SHP77 treated with DMSO at 0.1 percent for 48 hours (cell line): ENCODE measurements around the gene F2R.

ENCODE experiments used
- DNase-seq: peaks from one replicate; lab custom pipeline; 2025; lab: John Stamatoyannopoulos, UW

The F2R gene

DNA sequence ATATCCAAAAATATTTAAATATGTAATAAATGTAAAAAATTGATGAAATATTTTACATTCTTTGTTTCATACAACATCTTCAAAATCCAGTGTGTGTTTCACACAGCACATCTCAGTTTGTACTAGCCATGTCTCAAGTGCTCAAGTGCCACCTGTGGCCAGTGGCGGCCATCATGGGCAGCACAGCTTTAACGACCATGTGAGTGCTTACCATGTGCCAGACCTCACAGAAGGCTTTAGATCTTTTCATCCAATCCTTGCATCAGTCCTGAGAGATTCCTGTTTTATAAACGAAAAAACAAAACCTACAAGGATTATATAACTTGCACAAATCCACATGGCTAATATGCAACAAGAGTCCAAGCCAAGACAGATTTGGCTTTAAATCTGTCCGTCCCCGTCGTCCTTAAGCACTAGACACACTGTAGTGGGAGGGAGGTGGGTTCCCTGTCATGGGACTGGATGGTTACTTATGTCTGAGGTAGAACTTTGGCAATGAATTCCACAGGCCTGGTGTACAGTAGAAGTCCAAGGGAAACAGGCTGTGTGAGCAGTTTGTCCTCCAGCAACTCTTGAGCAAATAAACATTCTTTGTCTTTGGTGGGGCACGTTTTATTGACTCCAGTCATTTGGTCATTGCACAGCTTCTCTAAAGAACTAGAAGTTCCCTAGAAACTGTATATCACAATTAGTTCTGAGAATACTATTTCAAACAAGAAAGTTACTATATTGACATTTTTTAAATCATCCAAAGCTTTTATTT, 25.0 kb upstream of the F2R start:
- no peak for DNase-seq

- DNase-seq = no peak
Observed at GRCh38 chr5:76691467-76692273, 24.3 kb upstream of the F2R start.

DNA sequence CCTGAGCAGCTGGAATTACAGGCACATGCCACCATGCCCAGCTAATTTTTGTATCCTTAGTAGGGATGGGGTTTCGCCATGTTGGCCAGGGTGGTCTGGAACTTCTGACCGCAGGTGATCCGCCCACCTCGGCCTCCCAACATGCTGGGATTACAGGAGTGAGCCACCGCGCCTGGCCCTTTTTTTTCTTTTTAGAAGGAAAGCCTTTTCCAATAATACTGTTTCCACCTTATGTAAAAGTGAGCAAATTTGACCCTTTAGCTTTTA, 23.7 kb upstream of the F2R start:
- no peak for DNase-seq

GRCh38 chr5:76692651-76693050, 23.3 kb upstream of the F2R start:
- no peak for DNase-seq

GRCh38 chr5:76693141-76693540, 22.8 kb upstream of the F2R start:
- no peak for DNase-seq

DNA sequence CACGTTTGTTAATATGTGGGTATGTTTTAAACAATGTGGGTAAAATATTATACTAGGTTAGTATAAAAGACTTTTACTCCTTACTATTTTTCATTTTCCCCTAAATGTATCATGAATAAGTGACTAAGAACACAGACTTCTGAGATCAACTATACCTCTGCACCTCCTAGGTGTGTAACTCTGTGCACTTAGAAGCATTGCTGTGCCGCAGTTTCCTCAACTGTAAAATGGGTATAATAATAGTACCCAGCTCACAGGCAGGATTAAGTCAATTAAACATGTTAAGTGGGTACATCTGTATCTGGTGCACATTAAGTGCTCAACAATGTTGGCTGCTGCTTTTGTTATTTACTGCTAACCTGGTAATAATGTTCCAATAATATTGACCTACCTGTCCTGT, 21.6 kb upstream of the F2R start:
- DNase-seq = no peak

GRCh38 chr5:76695346-76695745, 20.6 kb upstream of the F2R start:
- no peak for DNase-seq

DNA sequence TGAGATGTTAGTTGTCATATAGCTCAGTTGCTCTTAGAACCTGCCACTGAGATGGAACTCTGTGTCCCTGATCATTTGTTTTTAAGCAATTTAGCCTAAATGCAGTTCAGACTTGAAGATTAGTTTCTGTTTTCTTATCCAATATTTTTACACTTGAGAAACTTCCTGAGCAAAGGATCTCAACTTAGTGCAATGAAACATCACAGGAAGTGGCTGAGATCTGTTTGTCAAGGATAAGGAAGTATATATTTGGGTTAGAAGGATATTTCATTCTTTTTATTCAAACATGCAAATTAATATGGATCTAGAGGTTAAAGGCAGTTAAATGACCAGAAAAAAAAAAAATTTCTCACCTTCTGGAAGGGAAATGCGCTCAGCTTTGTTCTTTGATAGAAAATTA, 19.7 kb upstream of the F2R start:
- no peak for DNase-seq

DNA sequence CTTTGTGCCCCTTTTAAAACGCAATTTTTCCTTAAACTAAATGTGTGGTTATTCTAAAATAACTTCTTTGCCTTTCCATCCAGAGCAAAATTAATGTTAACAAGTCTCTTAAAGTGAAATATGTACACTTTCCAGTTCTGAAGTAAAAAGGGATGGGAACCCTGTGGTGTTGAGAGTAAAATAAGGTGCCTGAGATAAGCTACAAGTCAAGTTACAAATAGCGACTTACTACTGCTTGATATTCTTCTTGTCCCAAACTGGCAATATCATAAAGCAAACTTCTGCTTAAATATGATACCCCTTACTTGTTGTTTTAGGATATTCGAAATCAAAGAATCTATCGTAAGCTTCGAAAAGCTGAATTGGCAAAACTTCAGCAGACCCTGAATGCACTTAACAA, 18.3 kb upstream of the F2R start:
- DNase-seq = no peak

GRCh38 chr5:76700571-76700970, 15.4 kb upstream of the F2R start:
- no peak for DNase-seq

DNA sequence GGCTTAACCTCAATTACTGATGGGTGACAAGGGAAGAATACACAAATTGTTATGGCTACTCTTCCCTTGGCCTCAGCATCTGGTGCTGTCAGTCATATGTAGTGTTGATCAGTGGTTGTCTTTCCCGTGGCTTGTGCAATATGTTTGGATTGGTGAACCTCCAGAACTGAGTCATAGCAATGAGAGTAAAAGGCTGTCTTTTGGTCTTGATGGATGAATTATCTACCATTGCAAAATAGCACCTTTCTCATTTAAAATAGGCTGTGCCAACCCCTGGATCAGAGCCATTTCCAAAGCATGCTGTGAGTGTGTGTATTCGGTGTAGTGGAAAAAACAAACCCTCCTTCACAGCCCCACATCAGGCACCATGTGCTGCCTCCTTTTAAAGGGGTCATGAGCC, 14.6 kb upstream of the F2R start:
- no peak for DNase-seq

GRCh38 chr5:76703707-76704106, 12.2 kb upstream of the F2R start:
- DNase-seq = no peak

DNA sequence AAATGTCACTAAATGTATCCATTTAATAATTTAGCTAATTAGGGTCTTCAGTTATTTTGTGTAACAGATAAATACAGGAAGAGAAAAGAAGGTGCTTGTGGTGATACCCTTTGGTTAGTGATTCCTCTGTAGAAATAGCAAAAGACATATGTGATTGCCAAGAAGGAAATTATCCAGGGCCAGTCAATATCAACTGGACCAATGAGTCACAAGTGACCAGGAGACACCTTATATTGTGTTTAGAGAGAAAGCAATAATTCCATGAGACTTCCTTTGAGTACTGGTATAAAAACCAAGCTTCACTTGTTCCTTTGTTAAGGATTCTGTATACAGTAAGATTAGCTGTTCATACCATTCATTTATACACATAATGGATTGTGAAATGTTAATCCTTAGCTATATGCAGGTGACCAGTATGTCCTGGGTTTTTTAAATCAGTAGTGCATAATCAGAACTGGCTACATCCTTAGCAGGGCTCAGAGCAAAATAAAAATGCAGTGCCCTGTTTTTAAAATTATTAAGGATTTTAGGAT, 11.7 kb upstream of the F2R start:
- DNase-seq = no peak

DNA sequence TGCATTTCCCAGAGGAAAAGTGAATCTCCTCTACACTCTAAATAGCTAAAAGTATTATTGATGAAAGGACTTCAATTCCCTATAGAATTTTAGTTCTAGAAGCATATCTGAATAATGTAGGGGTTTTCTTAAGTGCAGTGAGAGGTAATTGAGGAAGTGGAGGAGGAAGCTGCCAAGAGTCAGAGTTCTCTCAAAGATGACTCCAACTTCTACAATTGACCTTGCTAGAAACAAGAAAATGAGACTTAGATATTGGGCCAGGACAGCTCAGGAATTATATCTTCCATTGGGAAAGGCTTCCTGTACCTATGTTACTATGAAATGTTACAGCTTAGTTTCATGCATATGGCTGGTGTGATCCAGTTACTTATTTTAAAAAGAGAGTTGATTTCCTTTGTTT, 10.4 kb upstream of the F2R start:
- DNase-seq = no peak

- DNase-seq = no peak
Observed at GRCh38 chr5:76709762-76710161, 6.2 kb upstream of the F2R start.

DNA sequence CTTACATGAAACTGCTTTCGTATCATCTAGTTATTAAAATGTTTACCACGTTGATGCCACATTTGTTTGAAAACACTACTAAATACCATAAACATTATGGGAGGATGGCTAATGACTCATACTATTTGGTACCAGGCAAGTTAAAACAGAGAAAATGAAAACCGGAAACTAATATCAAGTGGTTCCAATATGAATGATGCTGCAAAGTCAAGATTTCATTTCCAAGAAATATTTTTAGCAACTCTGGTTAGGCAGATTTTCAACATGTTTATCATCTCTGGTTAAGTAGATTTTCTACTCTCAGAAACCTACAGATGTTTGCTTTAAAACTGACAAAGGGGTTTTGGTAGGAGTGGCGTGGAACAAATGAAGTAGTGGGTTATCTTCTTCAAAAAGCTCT, 4.9 kb upstream of the F2R start:
- no peak for DNase-seq

- no peak for DNase-seq
Observed at GRCh38 chr5:76714751-76715485, 1.0 kb upstream of the F2R start.

DNA sequence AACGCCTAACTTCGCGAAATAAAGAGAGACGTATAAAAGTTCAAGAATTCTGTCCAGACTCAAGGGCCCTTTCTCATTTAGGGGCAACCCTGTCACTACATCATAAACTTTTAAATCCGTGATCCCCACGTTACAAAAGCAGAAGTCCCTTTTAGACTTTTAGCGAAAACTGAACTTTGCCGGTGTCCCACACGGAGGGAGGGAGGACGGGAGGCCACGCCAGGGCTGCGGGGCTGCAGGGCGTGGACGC, 515 bp upstream of the F2R start:
- DNase-seq = no peak

- DNase-seq = no peak
Observed at GRCh38 chr5:76716456-76717157, 681 bp downstream of the F2R start.

DNA sequence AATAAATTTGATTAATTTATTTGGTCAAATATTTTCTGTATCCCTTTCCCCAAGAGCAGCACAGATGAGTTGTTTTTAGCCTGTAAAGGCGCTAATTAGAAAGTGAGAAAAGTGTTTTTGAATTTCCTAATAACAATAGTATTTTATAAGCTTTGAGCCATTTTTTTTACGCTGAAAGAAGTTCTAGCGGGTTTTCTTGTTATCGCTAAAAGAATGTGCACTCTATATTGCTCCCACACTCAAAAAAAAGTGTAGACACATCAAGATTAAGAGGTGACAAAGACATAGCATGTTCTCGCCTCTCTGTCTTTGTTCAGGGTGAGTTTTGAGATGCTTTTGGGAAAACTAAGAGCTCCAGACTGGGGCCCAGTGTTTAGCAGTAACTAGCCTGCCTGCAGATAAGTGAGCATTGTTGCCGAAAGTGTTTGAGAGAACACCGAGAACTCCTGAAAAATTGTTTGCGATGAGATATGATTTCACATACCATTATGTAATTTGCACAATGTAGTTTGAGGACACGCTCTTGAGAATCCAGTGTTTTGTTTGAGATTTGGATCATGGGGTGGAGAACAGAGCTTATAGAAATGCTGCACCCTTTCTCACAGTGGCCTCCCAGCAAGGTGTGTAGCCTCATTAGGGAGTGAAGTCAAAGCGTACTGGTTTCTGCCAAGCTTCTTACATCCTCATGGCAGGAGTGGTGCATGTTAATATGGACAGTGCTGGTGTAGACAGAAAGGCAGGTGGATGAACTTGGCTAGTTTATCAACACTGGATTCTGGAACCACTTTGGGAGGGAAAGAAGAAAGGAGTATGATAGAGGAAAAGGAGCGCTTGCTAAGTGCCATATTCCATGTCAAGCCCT, 1.5 kb downstream of the F2R start:
- no peak for DNase-seq

GRCh38 chr5:76718381-76718832, 2.5 kb downstream of the F2R start:
- DNase-seq = no peak

GRCh38 chr5:76718880-76719279, 3.0 kb downstream of the F2R start:
- DNase-seq = no peak
